Endometrial microvascular endothelial cells (primary cell): ENCODE measurements around the gene FMC1. TPM values are rescaled to one million over a fixed set of nuclear protein-coding genes. Genes with fewer than 3 reads are reported as not detected.

ENCODE experiments used
- in situ Hi-C: cut with HindIII; loops from 2 replicates; pipeline ENCODE4 v1.10.0; 2017; ENCODE audit warnings: low sequenced_read_pairs, low pct_unique_long_range_greater_than_20kb; ENCODE audit errors: inconsistent ontology term
- total RNA-seq: library from RNA; depleted of rRNA; stranded (reverse); fragments of >200 nt; gene quantifications from one replicate; pipeline ENCODE4 v1.2.3, GENCODE V29; 2015; ENCODE audit errors: inconsistent ontology term

Gene FMC1
- total RNA-seq, 1 donor from 2014 or later = 9.7 TPM

DNA sequence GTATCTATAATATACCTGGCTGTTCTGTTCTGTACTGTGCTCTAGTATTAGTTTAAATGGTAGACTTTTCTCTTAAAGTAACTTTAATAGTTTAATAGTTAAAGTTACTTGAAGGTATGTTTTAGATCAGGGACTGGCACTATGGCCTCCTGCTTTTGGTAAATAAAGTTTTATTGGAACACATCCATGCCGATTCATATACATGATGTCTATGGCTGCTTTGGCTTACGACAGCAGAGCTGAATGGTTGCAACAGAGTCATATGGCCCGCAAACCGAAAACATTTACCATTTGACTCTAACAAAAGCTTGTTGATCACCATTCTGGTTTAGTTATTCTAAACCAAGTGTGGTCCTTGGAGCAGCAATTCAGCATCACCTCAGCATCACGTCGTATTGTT lies 25.3 kb downstream of the FMC1 start:
- in situ Hi-C loops = no loop called here

DNA sequence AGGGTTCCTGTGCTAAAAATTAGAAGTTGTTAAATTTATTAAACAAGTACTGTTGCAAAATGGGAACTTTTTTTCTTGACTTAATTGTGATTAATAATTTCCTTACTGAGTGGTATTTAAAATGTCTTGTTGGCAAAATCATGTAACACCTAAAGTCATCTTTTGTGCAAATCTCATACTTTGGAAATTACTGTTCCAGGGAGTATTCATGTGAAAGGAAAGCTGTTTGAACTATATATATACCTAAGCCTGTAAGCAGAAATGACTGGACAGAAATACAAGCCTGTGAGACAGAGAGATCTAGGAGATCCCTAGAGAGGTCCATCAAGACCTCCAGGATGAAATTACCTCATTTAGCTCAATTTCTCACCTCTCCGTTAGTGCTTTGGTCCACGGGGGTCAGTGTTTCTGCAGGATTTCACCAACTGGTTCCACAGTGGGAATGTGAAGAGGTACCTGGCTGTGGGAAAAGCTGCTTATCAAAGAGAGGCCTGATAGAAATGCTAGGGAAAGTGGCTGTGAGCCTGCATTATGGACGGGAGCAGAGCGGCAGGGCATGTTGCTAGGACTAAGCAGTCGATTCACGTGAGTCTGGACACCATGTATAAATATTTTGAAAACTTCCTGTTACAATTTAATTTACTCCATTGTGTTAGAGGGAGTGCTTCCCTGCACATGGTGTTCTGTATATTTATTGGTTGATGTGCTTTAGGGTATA lies 26.5 kb downstream of the FMC1 start:
- in situ Hi-C loops = no loop called here

DNA sequence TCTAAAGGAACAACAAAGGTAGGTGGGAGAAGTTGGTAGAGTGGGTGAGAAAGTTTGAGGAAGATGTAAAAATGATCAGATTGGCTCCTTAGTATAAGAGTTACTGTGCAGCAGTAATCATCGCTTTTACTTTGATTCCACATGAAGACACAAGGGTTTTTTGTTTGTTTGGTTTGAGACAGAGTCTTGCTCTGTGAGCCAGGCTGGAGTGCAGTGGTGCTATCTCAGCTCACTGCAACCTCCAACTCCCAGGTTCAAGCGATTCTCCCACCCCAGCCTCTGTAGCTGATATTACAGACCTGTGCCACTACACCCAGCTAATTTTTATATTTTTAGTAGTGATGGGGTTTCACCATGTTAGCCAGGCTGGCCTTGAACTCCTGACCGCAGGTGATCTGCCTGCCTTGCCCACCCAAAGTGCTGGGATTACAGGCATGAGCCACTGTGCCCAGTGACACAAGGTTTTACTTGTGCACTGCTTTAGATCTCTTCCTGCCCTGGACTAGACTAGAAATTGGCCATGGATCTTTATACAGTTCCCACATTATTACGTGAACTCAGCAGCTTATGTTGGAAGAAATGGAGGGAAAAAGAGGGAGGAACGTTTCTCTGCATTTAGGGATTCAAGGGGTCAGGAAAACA lies 29.3 kb downstream of the FMC1 start:
- in situ Hi-C loops = no loop called here

DNA sequence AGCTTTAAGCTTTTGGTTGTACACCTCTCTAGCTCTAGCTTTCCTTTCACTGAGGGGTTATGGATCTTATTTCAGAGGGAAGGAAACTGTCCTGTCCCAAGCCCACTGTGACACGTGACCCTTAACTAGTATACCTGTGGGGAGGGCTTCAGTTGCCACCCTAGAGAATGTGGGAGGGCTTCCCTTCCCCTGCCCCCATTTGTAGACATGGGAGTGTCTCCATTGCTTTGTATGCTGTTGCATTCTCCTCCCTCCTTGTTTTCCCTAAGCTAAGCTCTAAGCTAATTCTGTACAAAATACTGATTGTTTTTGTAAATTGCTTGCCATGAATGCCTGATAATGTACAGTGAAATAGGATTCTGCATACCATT lies 29.8 kb downstream of the FMC1 start:
- in situ Hi-C loops = no loop called here

DNA sequence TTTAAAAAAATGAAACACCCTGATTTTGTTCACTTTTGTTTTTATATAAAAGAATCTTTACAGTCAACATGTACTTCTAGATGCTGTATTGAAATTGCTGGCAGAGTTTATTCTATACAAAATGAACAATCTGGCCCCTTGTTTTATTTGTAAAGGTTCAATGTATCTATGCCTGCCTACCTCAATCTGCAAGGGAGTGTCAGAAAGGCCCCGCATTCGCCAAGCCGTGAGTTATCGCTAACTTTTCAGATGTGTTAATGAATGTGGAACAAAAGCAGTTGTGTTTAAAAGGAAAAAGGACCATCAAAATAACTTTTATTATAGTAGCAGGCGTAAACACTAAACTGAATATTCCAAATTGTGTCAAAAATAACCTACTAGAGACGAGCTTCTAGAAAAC lies 33.1 kb downstream of the FMC1 start:
- in situ Hi-C loops = no loop called here

DNA sequence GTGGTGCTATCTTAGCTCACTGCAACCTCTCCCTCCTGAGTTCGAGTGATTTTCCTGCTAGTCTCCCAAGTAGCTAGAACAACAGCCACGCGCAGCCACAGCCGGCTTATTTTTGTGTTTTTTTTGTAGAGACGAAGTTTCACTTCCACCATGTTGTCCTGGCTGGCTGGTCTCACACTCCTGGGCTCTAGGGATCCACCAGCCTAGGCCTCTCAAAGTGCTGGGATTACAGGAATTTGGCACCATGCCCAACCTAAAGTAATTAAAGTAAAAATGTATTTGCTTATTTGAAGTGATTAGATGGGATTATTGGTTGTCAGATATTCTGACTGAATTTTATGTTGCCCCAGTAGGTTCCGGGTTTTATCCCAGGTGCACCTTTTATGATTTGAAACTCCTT lies 41.3 kb downstream of the FMC1 start:
- in situ Hi-C loops = no loop called here

DNA sequence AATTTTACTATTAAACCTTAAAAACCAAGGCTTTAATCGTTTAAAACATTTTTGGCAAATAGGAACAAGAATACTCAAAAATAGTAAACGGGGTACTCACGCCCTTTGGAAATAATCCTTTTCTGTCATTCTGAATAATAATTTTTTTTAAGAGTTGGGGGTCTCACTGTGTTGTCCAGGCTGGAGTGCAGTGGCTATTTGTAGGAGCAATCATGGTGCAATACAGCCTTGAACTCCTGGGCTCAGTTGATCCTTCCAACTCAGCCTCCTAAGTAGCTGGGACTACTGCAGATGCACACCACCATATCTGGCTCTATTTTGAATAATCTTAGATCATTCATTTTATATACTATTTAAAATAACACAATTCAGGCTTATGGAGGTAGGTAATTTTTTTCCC lies 43.5 kb downstream of the FMC1 start:
- in situ Hi-C loops = no loop called here

DNA sequence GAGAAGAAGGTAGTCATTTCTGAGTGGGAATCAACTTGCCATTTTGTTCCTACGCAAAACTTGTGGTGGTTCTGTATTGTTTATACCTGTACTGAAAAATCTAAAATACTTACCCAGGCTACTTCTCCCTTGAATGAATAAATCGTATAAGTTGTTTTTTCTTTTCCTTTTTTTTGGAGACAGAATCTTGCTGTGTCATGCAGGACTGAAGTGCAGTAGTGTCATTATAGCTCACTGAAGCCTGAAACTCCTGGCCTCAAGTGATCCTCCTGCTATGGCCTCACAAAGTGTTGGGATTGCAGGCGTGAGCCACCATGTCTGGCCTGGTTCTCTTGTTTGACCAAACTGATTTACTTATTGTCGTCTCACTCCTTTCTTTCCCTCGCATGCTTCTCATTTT lies 46.5 kb downstream of the FMC1 start:
- in situ Hi-C loops = no loop called here

DNA sequence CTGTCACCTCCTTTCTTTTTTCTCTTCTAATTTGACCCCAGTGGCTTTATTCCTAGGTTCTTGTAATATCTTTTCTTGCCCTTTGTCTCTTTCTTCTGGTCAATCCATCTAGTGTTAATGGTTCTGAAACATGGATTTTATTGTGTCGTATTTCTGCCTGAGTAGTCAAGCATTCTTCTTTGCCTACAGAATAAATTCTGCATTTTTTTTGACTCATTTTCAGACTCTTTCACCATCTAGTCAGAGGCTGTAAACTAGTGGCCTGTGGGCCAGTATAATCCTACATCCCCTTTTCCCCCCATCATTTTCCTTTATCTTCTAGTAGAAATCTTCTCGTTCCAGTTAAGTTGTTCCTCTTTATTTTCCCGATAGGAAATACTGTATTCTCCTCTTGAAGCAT lies 48.0 kb downstream of the FMC1 start:
- in situ Hi-C loops = no loop called here

DNA sequence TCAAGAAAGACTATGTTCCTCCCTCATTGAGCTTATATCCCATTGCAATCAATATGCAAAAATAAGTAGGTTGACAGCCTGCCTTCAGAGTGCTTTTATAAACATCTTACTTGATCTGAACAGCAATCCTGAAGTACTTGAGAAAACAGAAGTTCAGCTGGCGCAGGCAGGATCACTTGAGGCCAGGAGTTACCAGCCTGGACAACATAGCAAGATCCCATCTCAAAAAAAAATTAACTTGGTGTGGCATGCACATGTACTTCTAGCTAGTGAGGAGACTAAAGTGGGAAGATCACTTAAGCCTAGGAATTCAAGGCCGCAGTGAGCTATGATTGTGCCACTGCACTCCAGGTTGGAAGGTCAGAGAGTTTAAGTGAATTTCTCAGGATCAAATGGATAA lies 48.6 kb downstream of the FMC1 start:
- in situ Hi-C loops = no loop called here

DNA sequence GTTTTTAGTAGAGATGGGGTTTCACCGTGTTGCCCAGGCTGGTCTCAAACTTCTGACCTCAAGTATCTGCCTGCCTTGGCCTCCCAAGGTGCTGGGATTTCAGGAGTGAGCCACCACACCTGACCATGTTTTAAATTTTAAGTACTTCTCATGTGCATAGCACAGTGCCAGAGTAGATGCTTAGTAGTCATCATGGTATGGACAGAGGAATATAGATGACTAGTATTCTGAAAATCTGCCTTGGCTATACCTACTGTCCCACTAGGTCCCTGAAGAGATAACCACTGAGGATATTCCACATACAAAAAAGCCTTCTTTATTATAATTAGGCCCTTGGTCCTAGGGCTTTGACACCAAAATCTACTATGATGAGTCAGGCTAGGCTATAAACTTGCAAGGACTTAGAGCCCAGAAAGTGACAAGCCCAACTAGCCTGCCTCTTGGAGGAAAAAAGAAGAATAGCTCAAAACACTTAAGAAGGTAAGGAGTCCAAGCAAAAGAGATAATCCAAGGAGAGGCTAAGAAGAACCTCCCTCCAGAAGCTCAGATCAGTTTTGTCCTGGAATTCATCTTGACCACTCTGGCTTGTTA lies 52.6 kb downstream of the FMC1 start:
- in situ Hi-C loops = no loop called here

DNA sequence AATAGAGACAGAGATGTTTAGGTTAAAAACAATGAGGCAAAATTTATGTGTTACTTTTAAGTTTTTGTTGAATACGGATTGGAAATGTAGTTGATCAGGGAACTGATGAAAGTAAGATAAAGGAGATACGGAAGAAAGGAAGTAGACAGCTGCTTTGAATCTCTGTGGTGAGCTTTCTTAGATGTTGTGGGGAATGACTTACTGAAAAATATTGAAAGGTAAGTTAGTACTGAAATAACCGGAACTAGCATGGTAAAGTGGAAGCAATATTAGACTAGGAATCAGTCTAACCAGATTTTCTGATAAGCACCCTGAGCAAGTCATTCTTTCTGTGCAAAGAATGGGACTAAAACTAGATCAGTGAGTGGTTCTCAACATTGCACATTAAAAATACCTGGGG lies 53.4 kb downstream of the FMC1 start:
- in situ Hi-C loops = no loop called here

Other genes starting within 250 kb of the FMC1 start
- 48.1 TPM for gene ZC3HAV1, start 231.6 kb upstream of the FMC1 start, total RNA-seq
- gene UBN2, start 110.1 kb upstream of the FMC1 start, total RNA-seq = 3.1 TPM
- gene LUC7L2, start 18.6 kb downstream of the FMC1 start, total RNA-seq = 42.9 TPM
- not detected for gene KLRG2, start 142.3 kb downstream of the FMC1 start, total RNA-seq
- gene CLEC2L, start 182.3 kb downstream of the FMC1 start, total RNA-seq = not detected